Neural cell (in vitro differentiated cells): ENCODE measurements around the gene DNM3.

ENCODE experiments used
- EP300 ChIP-seq: fragments of 450-650 bp; conservative IDR thresholded peaks from 2 replicates; pipeline ENCODE4 v1.6.1; 2014; ENCODE audit warnings: antibody characterized with exemption, mild to moderate bottlenecking, moderate library complexity; ENCODE audit not compliant: poor library complexity, severe bottlenecking
- EZH2 ChIP-seq: fragments of 200-600, 300-800 bp; shearing (Covaris generic), sonication (generic); IDR thresholded peaks from 2 replicates; pipeline ENCODE4 v1.6.1; 2014; ENCODE audit warnings: antibody characterized with exemption, low read length, borderline replicate concordance, mild to moderate bottlenecking; ENCODE audit not compliant: insufficient read depth, poor library complexity, severe bottlenecking
- MXI1 ChIP-seq: fragments of 450-650 bp; conservative IDR thresholded peaks from 2 replicates; pipeline ENCODE4 v1.6.1; 2014; ENCODE audit warnings: antibody characterized with exemption, mild to moderate bottlenecking; ENCODE audit not compliant: poor library complexity, severe bottlenecking
- POLR2AphosphoS5 ChIP-seq: IDR thresholded peaks from 2 replicates; pipeline ENCODE4 v1.6.1; 2012
- RAD21 ChIP-seq: fragments of 450-650 bp; conservative IDR thresholded peaks from 2 replicates; pipeline ENCODE4 v1.6.1; 2014; ENCODE audit warnings: antibody characterized with exemption, mild to moderate bottlenecking, moderate library complexity
- REST ChIP-seq: IDR thresholded peaks from 2 replicates; pipeline ENCODE4 v1.6.1; 2012; ENCODE audit warnings: borderline replicate concordance
- SMC3 ChIP-seq: fragments of 450-650 bp; conservative IDR thresholded peaks from 2 replicates; pipeline ENCODE4 v1.6.1; 2014; ENCODE audit warnings: antibody characterized with exemption, mild to moderate bottlenecking, moderate library complexity; ENCODE audit not compliant: poor library complexity
- TF ChIP-seq, protein P1 (sequence below): fragments of 450-650 bp; IDR thresholded peaks from 2 replicates; pipeline ENCODE4 v1.5.1; 2014; ENCODE audit warnings: antibody characterized with exemption, mild to moderate bottlenecking, moderate library complexity; ENCODE audit not compliant: poor library complexity, severe bottlenecking

DNA sequence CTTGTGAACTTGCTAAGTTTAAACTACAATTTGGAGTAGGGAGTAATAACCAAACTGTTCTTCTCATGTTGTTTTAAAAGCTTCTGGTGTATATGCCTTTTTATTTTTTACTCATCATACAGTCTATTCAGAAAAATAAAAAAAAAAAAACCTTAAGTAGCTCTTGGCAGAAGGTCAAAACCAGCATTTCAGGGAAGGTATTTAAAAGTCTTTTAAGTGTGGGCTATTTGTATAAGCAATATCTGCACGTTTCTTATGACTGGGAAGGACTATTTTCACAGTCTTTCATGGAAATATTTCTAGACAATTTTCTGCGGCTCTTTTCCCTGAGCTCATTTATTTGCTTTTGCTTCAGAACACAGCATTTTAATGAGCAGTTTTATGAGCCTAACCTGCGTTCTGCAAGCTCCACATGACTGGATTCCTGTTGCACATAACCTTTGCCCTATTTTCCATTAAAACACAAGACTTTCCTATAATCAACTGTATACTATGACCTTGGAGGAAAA lies 518.2 kb downstream of the DNM3 start:
- TF ChIP-seq, protein P1, sequence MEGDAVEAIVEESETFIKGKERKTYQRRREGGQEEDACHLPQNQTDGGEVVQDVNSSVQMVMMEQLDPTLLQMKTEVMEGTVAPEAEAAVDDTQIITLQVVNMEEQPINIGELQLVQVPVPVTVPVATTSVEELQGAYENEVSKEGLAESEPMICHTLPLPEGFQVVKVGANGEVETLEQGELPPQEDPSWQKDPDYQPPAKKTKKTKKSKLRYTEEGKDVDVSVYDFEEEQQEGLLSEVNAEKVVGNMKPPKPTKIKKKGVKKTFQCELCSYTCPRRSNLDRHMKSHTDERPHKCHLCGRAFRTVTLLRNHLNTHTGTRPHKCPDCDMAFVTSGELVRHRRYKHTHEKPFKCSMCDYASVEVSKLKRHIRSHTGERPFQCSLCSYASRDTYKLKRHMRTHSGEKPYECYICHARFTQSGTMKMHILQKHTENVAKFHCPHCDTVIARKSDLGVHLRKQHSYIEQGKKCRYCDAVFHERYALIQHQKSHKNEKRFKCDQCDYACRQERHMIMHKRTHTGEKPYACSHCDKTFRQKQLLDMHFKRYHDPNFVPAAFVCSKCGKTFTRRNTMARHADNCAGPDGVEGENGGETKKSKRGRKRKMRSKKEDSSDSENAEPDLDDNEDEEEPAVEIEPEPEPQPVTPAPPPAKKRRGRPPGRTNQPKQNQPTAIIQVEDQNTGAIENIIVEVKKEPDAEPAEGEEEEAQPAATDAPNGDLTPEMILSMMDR, result no peak
- TF ChIP-seq RAD21, result no peak
- no peak for TF ChIP-seq POLR2AphosphoS5
- TF ChIP-seq EZH2, result no peak
- TF ChIP-seq MXI1, result no peak
- TF ChIP-seq REST, result no peak
- TF ChIP-seq EP300, result no peak
- TF ChIP-seq SMC3, result no peak
